ENCODE results near the gene DDX39A. TPM values are rescaled to one million over a fixed set of nuclear protein-coding genes. Genes with fewer than 3 reads are reported as not detected.

The DDX39A gene
- total and polyA plus RNA-seq, 2 of the 8 experiments (the other 6 are each of a cell fraction or from before 2014, with no cell fraction given) = 139 TPM

GRCh38 chr19:14427461-14427860 is 8.3 kb upstream of the DDX39A start:
- Histone ChIP-seq H3K18ac (ENCODE audit: extremely low read depth, low read length) (no peak overlapping the region), H3K9ac (replicated peaks in 1 of 4; ENCODE audit: extremely low read depth in 1 of 4, low read depth in 3 of 4, low read length in 3 of 4) (no peak overlapping the region), H2BK5ac (ENCODE audit: low read depth, low read length) (no peak overlapping the region), H2BK20ac (ENCODE audit: low read length) (no peak overlapping the region), H3K79me2 (ENCODE audit: control insufficient read depth in 1 of 2, insufficient read depth in 2 of 2, low read length in 2 of 2) (no peaks in the 10 kb centered on the region), H4K91ac (replicated peaks; ENCODE audit: insufficient read length, low read length) (no peak overlapping the region), H3K23me2 (ENCODE audit: low read depth, low read length) (no peaks in the 10 kb centered on the region), H4K20me1 (replicated peaks in 1 of 2; ENCODE audit: control insufficient read depth in 1 of 2, insufficient read depth in 2 of 2, low read length in 2 of 2) (no peaks in the 10 kb centered on the region), H4K5ac (ENCODE audit: insufficient read length, low read depth, low read length) (no peak overlapping the region), H3K4ac (replicated peaks; ENCODE audit: insufficient read length, low read depth, low read length) (no peak overlapping the region), H3K4me3 (ENCODE audit: extremely low read depth in 1 of 4, insufficient read depth in 2 of 4, low read depth in 3 of 4, low read length in 4 of 4) (no peak overlapping the region), H2AFZ (ENCODE audit: low read length) (no peak overlapping the region), H4K8ac (ENCODE audit: extremely low read depth, insufficient read depth, low read length) (no peak overlapping the region), H3K4me2 (ENCODE audit: insufficient read depth in 1 of 2, low read depth in 2 of 2, low read length in 2 of 2) (no peak overlapping the region), H3K14ac (ENCODE audit: insufficient read length) (no peak overlapping the region), H2BK120ac (replicated peaks; ENCODE audit: low read depth, low read length) (no peak overlapping the region), H2BK15ac (ENCODE audit: low read length) (no peak overlapping the region), H3K56ac (replicated peaks; ENCODE audit: insufficient read length, low read depth, low read length) (no peak overlapping the region), H3K79me1 (ENCODE audit: low read depth, low read length) (no peaks in the 10 kb centered on the region), H3K27ac (ENCODE audit: low read depth, low read length) (no peak overlapping the region), H3K36me3 (ENCODE audit: control insufficient read depth in 2 of 4, insufficient read depth in 4 of 4, low read length in 3 of 4) (no peaks in the 10 kb centered on the region), H2AK5ac (ENCODE audit: low read depth, low read length) (peak overlapping the region; percentile 66; the same call in 1 of the 2 replicates), H3K9me3 (ENCODE audit: insufficient read depth in 2 of 2, low read depth in 1 of 2, low read length in 1 of 2) (no peaks in the 10 kb centered on the region), H2BK12ac (ENCODE audit: low read depth, low read length) (no peak overlapping the region), H3K4me1 (replicated peaks in 1 of 4; ENCODE audit: control insufficient read depth in 3 of 4, insufficient read depth in 4 of 4, low read length in 3 of 4) (peaks cover 0 to 3% (median 0%) of the 10 kb centered on the region in 4 experiments; a peak in 2 of 7 replicates), H3K27me3 (replicated peaks in 1 of 4; ENCODE audit: control insufficient read depth in 3 of 4, extremely low read depth in 1 of 4, insufficient read depth in 3 of 4, low read length in 3 of 4) (no peaks in the 10 kb centered on the region; a peak in 1 of 7 replicates), H3K23ac (ENCODE audit: insufficient read length) (no peak overlapping the region)
- FAIRE-seq (no peak), DNase-seq (ENCODE audit: low read depth in 1 of 2, low spot score in 2 of 2) (no peak)
- ChIA-PET POLR2A (ENCODE audit: partially characterized antibody) (interaction anchor here (1.1 kb wide), 2 partner anchors 21 to 48 kb away, joined by 3 to 4 read pairs; partner anchors contain the start of gene PTGER1), CTCF (ENCODE audit: partially characterized antibody) (interaction anchor here (0.8 to 4.3 kb wide), 5 partner anchors 10 to 53 kb away, joined by 3 to 14 read pairs (median 6); no protein-coding TSS in a partner anchor)
- TF ChIP-seq PHF8 (conservative IDR thresholded peaks at IDR 0.05; ENCODE audit: low read depth, low read length) = no peak
- no peak for TF ChIP-seq GABPA (IDR thresholded peaks at IDR 0.05; ENCODE audit: borderline replicate concordance, insufficient read depth, low read length)
- TF ChIP-seq POLR2AphosphoS5 (IDR thresholded peaks at IDR 0.05; ENCODE audit: low read depth, low read length) = no peak
- TF ChIP-seq RNF2 (IDR thresholded peaks at IDR 0.05; ENCODE audit: borderline replicate concordance, low read depth, low read length, missing control alignments, poor library complexity, severe bottlenecking) = no peak
- no peak for TF ChIP-seq KDM4A (IDR thresholded peaks at IDR 0.05; ENCODE audit: low read depth, low read length, severe bottlenecking)
- WGBS, 2 experiments (ENCODE audit: extremely low coverage in 1 of 2, insufficient coverage in 1 of 2, insufficient read length in 1 of 2, insufficient replicate concordance in 2 of 2, low coverage in 1 of 2, low lambda C conversion rate in 2 of 2, missing lambda C conversion rate in 1 of 2) = 84% methylated on average over 2 of the region's 2 CpGs; no CpG with 5 or more reads in 1 of the 2 experiments

All from H1 (cell line).